Activated CD4-positive, alpha-beta memory T cell treated with anti-CD3 and anti-CD28 coated beads for 36 hours (primary cell): Measurements from ENCODE around the gene ANKRD34B. TPM values are rescaled to one million over a fixed set of nuclear protein-coding genes. Genes with fewer than 3 reads are reported as not detected.

Source experiments
- CTCF ChIA-PET: fragments of 350-600 bp; sonication (Branson Sonifier 250); formaldehyde crosslinking; loops from one replicate; lab custom pipeline; 2021; ENCODE audit warnings: antibody characterized with exemption, inconsistent platforms; lab: Charles Lee
- POLR2A ChIA-PET: fragments of 350-600 bp; sonication (Branson Sonifier 250); formaldehyde crosslinking; loops from one replicate; lab custom pipeline; 2021; ENCODE audit warnings: antibody characterized with exemption; lab: Charles Lee
- DNase-seq: peaks from one replicate; pipeline ENCODE4 v3.0.0-alpha.2; 2020
- H3K27ac Mint-ChIP-seq: one replicate; pipeline ENCODE4 v1.8.0; 2021; ENCODE audit warnings: mixed read lengths
- H3K27me3 Mint-ChIP-seq: one replicate; pipeline ENCODE4 v1.8.0; 2021; ENCODE audit warnings: mixed read lengths
- H3K36me3 Mint-ChIP-seq: one replicate; pipeline ENCODE4 v1.8.0; 2021; ENCODE audit warnings: mixed read lengths
- H3K4me1 Mint-ChIP-seq: one replicate; pipeline ENCODE4 v1.8.0; 2021; ENCODE audit warnings: low read depth, mixed read lengths
- H3K4me3 Mint-ChIP-seq: one replicate; pipeline ENCODE4 v1.8.0; 2021; ENCODE audit warnings: mild to moderate bottlenecking, mixed read lengths
- H3K9me3 Mint-ChIP-seq: one replicate; pipeline ENCODE4 v1.8.0; 2021; ENCODE audit warnings: mixed read lengths
- intact Hi-C: fragments of 100-400 bp; cut with micrococcal nuclease; formaldehyde crosslinking; loops from one replicate; pipeline ENCODE4 v1.15.1; 2023
- total RNA-seq, 2 experiments: library from RNA; stranded (reverse); gene quantifications; one replicate each; pipeline ENCODE4 v1.2.3, GENCODE V29; 2021

Gene ANKRD34B
- total RNA-seq, 2 experiments from 2014 or later = not detected

- H3K9me3 Mint-ChIP-seq = no peaks in the 10 kb centered on the region
- H3K36me3 Mint-ChIP-seq = no peaks in the 10 kb centered on the region
- intact Hi-C loops = no loop called here
Measured at GRCh38 chr5:80566711-80567259, 3.3 kb downstream of the ANKRD34B start.

DNA sequence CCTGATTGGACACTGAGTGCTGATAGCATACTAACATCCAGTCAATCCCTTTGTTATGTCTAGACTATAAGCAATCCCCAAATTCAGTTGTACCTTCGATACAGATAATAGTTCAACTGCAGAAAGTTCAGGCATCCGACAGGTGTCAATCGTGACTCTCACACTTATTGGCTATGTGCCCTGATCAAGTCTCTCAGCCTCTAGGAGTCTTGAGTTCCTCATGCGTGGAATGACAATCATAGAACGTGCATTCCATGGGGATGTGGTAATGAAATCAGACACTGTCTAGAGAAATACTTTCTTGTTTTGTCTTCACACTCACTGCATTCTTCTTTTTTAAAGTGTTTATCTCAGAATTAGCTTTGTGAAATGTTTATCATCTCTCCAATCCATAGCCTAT lies 4.8 kb downstream of the ANKRD34B start:
- ChIA-PET POLR2A (no interaction called here), CTCF (no interaction called here)
- Mint-ChIP-seq H3K27ac (no peak overlapping the region), H3K27me3 (peaks cover 28% of the 10 kb centered on the region), H3K9me3 (no peaks in the 10 kb centered on the region), H3K4me1 (no peaks in the 10 kb centered on the region), H3K36me3 (no peaks in the 10 kb centered on the region), H3K4me3 (no peak overlapping the region)
- no peak for DNase-seq
- intact Hi-C loops = no loop called here

More at GRCh38 chr5:80566711-80567259, 3.3 kb downstream of the ANKRD34B start:
- H3K27ac Mint-ChIP-seq = no peak overlapping the region
- peaks cover 40% of the 10 kb centered on the region for H3K27me3 Mint-ChIP-seq
- no peak for DNase-seq
- peaks cover 2% of the 10 kb centered on the region for H3K4me1 Mint-ChIP-seq
- ChIA-PET CTCF (interaction anchor here (1.1 kb wide), 1 partner anchor 105 kb away, joined by 3 read pairs; no protein-coding TSS in a partner anchor), POLR2A (no interaction called here)
- no peak overlapping the region for H3K4me3 Mint-ChIP-seq

- CTCF ChIA-PET = interaction anchor here (0.5 to 0.6 kb wide), 2 partner anchors 478 to 569 kb away, joined by 3 read pairs; no protein-coding TSS in a partner anchor
- POLR2A ChIA-PET = no interaction called here
- Mint-ChIP-seq H3K9me3 (no peaks in the 10 kb centered on the region), H3K27ac (no peak overlapping the region), H3K4me1 (no peaks in the 10 kb centered on the region), H3K36me3 (no peaks in the 10 kb centered on the region), H3K27me3 (peaks cover 18% of the 10 kb centered on the region), H3K4me3 (no peak overlapping the region)
- intact Hi-C loops = no loop called here
- DNase-seq = no peak
Measured at GRCh38 chr5:80559244-80559643, 10.8 kb downstream of the ANKRD34B start.

DNA sequence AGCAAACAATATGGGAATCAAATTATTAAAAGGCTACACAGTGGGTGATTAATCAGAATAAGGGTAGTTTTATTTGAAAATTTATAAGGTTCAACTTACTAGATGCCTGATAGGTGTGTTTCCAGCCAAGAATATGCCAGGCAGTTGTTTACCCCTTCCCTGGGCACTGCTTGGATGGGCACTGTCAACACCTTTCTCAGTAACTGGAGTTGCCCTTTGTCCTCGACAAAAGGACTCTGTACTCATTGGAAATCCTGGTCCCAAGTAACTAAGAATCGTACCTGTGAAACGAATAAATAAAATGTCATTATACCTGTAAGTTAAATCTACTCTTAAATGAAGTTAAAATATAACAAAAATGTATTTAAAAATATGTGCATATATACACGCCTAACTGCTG lies 15.0 kb downstream of the ANKRD34B start:
- peaks cover 23% of the 10 kb centered on the region for H3K27me3 Mint-ChIP-seq
- H3K27ac Mint-ChIP-seq = no peak overlapping the region
- H3K4me1 Mint-ChIP-seq = no peaks in the 10 kb centered on the region
- no peaks in the 10 kb centered on the region for H3K36me3 Mint-ChIP-seq
- H3K9me3 Mint-ChIP-seq = no peaks in the 10 kb centered on the region
- ChIA-PET CTCF (no interaction called here), POLR2A (no interaction called here)
- H3K4me3 Mint-ChIP-seq = no peak overlapping the region
- DNase-seq = no peak
- intact Hi-C loops = no loop called here

DNA sequence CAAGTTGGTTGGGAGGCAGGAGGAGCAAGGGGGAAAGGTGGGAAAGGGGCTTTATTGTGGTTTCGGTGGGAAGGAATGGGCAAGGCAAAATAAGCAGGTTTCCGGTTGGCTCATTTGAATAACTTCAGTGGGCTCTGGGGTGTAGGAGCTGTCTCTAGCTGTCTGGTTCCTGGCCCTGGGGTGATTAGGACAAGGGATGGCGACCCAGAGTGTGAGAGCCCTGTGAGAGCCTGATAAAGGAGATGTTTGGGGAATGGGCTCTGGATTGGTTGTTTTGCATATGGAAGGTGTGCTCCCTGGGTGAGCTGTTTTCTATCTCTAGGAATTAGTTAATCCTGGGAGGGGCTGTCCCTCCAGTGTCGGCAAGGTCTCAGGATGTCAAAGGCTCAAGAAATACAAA lies 15.4 kb downstream of the ANKRD34B start:
- DNase-seq = no peak
- intact Hi-C loops = no loop called here
- Mint-ChIP-seq H3K9me3 (no peaks in the 10 kb centered on the region), H3K4me3 (no peak overlapping the region), H3K27ac (no peak overlapping the region), H3K27me3 (peaks cover 23% of the 10 kb centered on the region), H3K4me1 (no peaks in the 10 kb centered on the region), H3K36me3 (no peaks in the 10 kb centered on the region)
- ChIA-PET POLR2A (no interaction called here), CTCF (no interaction called here)

DNA sequence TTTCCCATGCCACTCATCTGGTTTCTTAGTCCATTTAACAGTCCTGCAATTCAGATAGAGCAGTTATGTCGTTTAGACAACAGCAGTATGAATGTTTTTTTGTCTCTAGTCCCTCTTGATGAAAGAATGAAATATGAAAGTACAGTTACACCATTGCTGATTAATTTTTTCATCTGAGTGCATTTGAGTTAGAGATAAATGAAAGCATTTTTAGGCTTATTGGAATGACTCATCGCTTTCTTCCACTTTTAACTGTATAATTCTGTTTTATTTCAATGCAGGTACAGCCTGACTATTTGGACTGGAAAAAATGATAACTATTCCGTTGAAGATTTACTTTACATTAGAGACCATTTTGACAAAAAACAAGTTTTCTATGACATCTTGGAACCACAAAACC lies 28.7 kb downstream of the ANKRD34B start:
- intact Hi-C loops = no loop called here
- DNase-seq = no peak
- no peak overlapping the region for H3K27ac Mint-ChIP-seq
- POLR2A ChIA-PET = no interaction called here
- no peaks in the 10 kb centered on the region for H3K36me3 Mint-ChIP-seq
- H3K4me3 Mint-ChIP-seq = no peak overlapping the region
- peaks cover 14% of the 10 kb centered on the region for H3K4me1 Mint-ChIP-seq
- no peaks in the 10 kb centered on the region for H3K9me3 Mint-ChIP-seq
- peaks cover 1% of the 10 kb centered on the region for H3K27me3 Mint-ChIP-seq
- CTCF ChIA-PET = interaction anchor here (0.6 kb wide), 1 partner anchor 352 kb away, joined by 4 read pairs; no protein-coding TSS in a partner anchor

DNA sequence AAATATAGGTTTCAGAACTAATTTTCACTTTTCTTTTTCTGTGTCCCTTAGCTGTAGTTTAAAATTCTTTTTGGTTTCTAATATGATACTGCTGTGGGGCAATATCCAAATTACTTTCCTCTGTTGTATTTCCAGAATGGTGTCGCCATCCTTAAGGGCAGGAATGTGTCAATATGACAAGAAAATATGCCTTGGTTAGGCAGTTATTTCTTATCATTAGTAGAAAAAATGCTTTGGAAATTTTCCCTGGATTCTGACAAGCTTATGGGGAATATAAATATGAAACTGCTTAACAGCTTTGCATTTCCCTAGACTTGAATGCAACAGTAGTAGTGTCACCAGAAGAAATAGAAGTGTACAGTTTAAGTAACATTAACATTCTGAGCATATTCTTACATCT lies 29.4 kb downstream of the ANKRD34B start:
- Mint-ChIP-seq H3K27ac (no peak overlapping the region), H3K27me3 (peaks cover 1% of the 10 kb centered on the region), H3K9me3 (no peaks in the 10 kb centered on the region), H3K4me3 (no peak overlapping the region), H3K4me1 (peaks cover 14% of the 10 kb centered on the region), H3K36me3 (no peaks in the 10 kb centered on the region)
- CTCF ChIA-PET = interaction anchor here (0.6 kb wide), 2 partner anchors 351 to 746 kb away, joined by 3 to 4 read pairs; no protein-coding TSS in a partner anchor
- DNase-seq = no peak
- intact Hi-C loops = no loop called here
- POLR2A ChIA-PET = no interaction called here

GRCh38 chr5:80516826-80517225 lies 53.3 kb downstream of the ANKRD34B start:
- H3K36me3 Mint-ChIP-seq = no peaks in the 10 kb centered on the region
- ChIA-PET POLR2A (interaction anchor here (1.2 kb wide), 1 partner anchor 10 kb away, joined by 3 read pairs; no protein-coding TSS in a partner anchor), CTCF (no interaction called here)

DNA sequence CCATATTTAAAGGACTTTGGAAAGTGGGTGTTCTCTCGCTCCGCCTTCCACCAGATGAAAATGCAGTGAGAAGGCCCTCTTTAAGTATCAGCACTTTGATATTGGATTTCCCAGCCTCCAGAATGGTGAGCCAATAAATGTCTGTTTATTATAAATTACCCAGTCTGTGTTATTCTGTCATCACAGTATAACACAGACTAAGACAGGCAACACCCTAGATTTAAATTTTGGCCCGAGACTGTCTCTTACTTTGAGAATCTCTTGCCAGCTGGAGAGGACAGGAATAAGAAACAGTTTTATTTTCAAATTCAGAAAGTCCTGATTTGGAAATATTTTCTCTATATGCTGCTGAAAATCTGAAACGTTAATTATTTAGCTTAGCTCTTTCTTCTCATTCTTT lies 60.7 kb downstream of the ANKRD34B start:
- ChIA-PET CTCF (no interaction called here), POLR2A (no interaction called here)
- no peaks in the 10 kb centered on the region for H3K27me3 Mint-ChIP-seq
- no peaks in the 10 kb centered on the region for H3K4me1 Mint-ChIP-seq
- intact Hi-C loops = no loop called here
- H3K9me3 Mint-ChIP-seq = no peaks in the 10 kb centered on the region
- H3K27ac Mint-ChIP-seq = no peak overlapping the region
- H3K4me3 Mint-ChIP-seq = no peak overlapping the region
- H3K36me3 Mint-ChIP-seq = no peaks in the 10 kb centered on the region
- no peak for DNase-seq

More at GRCh38 chr5:80516826-80517225, 53.3 kb downstream of the ANKRD34B start:
- H3K27ac Mint-ChIP-seq = no peak overlapping the region
- no peaks in the 10 kb centered on the region for H3K27me3 Mint-ChIP-seq
- DNase-seq = peak; percentile 50
- no peak overlapping the region for H3K4me3 Mint-ChIP-seq
- no peaks in the 10 kb centered on the region for H3K9me3 Mint-ChIP-seq
- H3K4me1 Mint-ChIP-seq = peaks cover 4% of the 10 kb centered on the region
- intact Hi-C loops = no loop called here

GRCh38 chr5:80508844-80509243 lies 61.2 kb downstream of the ANKRD34B start:
- POLR2A ChIA-PET = no interaction called here
- H3K36me3 Mint-ChIP-seq = no peaks in the 10 kb centered on the region
- H3K4me1 Mint-ChIP-seq = peaks cover 3% of the 10 kb centered on the region
- no peaks in the 10 kb centered on the region for H3K9me3 Mint-ChIP-seq
- intact Hi-C loops = no loop called here
- CTCF ChIA-PET = interaction anchor here (0.7 kb wide), 1 partner anchor 1364 kb away, joined by 3 read pairs; no protein-coding TSS in a partner anchor
- no peak overlapping the region for H3K27ac Mint-ChIP-seq
- DNase-seq = no peak
- no peaks in the 10 kb centered on the region for H3K27me3 Mint-ChIP-seq
- H3K4me3 Mint-ChIP-seq = no peak overlapping the region

- no peaks in the 10 kb centered on the region for H3K27me3 Mint-ChIP-seq
- H3K4me3 Mint-ChIP-seq = no peak overlapping the region
- no peaks in the 10 kb centered on the region for H3K9me3 Mint-ChIP-seq
- H3K27ac Mint-ChIP-seq = no peak overlapping the region
- ChIA-PET POLR2A (interaction anchor here (1.2 kb wide), 1 partner anchor 9 kb away, joined by 3 read pairs; no protein-coding TSS in a partner anchor), CTCF (no interaction called here)
- intact Hi-C loops = no loop called here
- no peaks in the 10 kb centered on the region for H3K36me3 Mint-ChIP-seq
- H3K4me1 Mint-ChIP-seq = peaks cover 8% of the 10 kb centered on the region
- DNase-seq = no peak
Measured at GRCh38 chr5:80507663-80508062, 62.4 kb downstream of the ANKRD34B start.
